ENCODE measurements around the gene PGM2L1. TPM values are rescaled to one million over a fixed set of nuclear protein-coding genes. Genes with fewer than 3 reads are reported as not detected.
"Not testable (repeated sequence)": the region's sequence is repeated elsewhere in the genome, so short reads cannot be mapped to it uniquely, and the experiment has no call there.

PGM2L1 gene
- total RNA-seq, 1 donor from 2014 or later: 20.5 TPM

DNA sequence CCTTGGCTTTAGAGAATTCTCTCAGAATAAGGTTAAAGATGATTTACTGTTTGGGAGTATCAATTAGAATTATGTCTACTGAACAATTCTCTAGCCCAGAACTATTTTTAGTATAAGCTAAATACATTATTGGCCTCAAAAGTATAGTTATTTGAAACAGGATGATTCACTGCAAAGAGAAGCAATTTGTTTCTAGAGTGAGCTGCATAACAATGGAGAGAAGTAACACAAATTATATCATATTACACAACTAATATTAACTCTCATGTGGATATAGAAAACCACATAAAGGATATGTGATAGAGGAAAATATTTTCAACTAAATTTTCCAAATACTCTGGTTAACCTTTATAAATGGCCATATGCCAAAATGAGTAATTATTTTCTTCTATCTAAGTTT lies 24.9 kb downstream of the PGM2L1 start:
- Mint-ChIP-seq H3K4me3 (ENCODE audit: low read depth) (no peak overlapping the region), H3K27ac (no peak overlapping the region)

DNA sequence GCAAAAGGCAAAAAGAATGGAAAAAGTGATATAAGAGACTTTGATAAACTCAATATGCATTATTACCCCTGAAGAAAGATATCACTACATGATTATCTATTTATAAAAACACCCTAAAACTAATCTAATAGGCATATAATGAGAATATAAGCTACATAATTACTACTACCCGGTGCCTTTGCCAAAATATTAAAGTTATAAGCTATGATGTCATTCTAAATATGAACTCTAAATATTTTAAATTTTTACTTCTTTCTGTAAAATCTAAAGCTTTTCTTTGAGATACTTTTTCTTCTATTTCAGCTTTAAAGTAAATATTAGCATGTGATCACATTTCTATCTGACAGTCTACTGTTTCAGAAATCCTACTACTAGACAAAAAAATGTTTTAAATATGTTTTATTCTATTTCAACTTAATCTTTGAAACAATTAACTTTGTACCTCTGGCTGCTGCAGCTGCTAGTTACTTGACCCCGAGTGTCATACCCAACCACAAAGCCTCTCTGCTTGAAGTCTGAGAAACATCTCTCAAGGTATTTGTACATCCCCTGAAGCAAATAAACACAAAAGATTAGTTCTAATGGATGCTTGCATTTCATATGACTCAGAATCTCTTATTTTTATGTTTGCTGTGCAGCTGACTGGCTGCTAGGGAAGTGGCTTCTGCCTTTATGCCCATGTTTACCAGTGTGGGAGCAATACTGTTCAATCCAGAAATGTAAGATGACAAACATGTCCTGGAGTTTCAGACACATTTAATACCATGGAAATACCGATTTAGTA lies 26.8 kb downstream of the PGM2L1 start:
- Mint-ChIP-seq H3K27ac (no peak overlapping the region), H3K4me3 (ENCODE audit: low read depth) (no peak overlapping the region), H3K36me3 (ENCODE audit: insufficient read depth) (peaks cover 5% of the 10 kb centered on the region), H3K9me3 (ENCODE audit: low read depth) (no peaks in the 10 kb centered on the region), H3K4me1 (ENCODE audit: low read depth) (no peaks in the 10 kb centered on the region), H3K27me3 (no peaks in the 10 kb centered on the region)
- no peak for DNase-seq (ENCODE audit: low spot score, unreplicated experiment)
- TF ChIP-seq, protein P1, sequence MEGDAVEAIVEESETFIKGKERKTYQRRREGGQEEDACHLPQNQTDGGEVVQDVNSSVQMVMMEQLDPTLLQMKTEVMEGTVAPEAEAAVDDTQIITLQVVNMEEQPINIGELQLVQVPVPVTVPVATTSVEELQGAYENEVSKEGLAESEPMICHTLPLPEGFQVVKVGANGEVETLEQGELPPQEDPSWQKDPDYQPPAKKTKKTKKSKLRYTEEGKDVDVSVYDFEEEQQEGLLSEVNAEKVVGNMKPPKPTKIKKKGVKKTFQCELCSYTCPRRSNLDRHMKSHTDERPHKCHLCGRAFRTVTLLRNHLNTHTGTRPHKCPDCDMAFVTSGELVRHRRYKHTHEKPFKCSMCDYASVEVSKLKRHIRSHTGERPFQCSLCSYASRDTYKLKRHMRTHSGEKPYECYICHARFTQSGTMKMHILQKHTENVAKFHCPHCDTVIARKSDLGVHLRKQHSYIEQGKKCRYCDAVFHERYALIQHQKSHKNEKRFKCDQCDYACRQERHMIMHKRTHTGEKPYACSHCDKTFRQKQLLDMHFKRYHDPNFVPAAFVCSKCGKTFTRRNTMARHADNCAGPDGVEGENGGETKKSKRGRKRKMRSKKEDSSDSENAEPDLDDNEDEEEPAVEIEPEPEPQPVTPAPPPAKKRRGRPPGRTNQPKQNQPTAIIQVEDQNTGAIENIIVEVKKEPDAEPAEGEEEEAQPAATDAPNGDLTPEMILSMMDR (IDR thresholded peaks at IDR 0.05; ENCODE audit: unreplicated experiment): no peak

More for the DNA sequence above, 24.9 kb downstream of the PGM2L1 start:
- no peaks in the 10 kb centered on the region for H3K9me3 Mint-ChIP-seq (ENCODE audit: low read depth)
- H3K27me3 Mint-ChIP-seq: no peaks in the 10 kb centered on the region
- peaks cover 5% of the 10 kb centered on the region for H3K36me3 Mint-ChIP-seq (ENCODE audit: insufficient read depth)
- TF ChIP-seq, protein P1 (IDR thresholded peaks at IDR 0.05; ENCODE audit: unreplicated experiment): no peak
- DNase-seq (ENCODE audit: low spot score, unreplicated experiment): no peak
- H3K4me1 Mint-ChIP-seq (ENCODE audit: low read depth): no peaks in the 10 kb centered on the region

DNA sequence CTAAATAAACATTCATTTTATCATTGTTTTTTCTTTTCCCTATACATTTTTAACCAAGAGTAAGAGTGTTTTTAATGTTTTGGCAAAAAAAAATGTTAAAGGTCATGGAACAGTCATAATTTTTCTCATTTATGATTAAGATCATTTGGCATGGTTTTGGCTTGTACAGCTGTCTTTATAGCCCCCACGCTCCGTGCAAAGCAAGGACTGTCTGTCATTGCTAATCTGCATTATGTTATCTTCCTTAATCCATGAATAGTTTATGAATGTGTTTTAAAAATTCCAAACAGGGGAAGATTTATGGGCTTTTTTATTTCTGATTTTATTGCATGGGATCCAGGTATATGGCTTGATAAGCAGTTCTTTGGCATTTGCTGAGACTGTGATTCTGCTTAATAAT lies 28.1 kb downstream of the PGM2L1 start:
- TF ChIP-seq, protein P1 (IDR thresholded peaks at IDR 0.05; ENCODE audit: unreplicated experiment): no peak
- H3K4me1 Mint-ChIP-seq (ENCODE audit: low read depth): no peaks in the 10 kb centered on the region
- peaks cover 10% of the 10 kb centered on the region for H3K36me3 Mint-ChIP-seq (ENCODE audit: insufficient read depth)
- DNase-seq (ENCODE audit: low spot score, unreplicated experiment): no peak
- H3K27ac Mint-ChIP-seq: no peak overlapping the region
- H3K27me3 Mint-ChIP-seq: no peaks in the 10 kb centered on the region
- no peaks in the 10 kb centered on the region for H3K9me3 Mint-ChIP-seq (ENCODE audit: low read depth)
- no peak overlapping the region for H3K4me3 Mint-ChIP-seq (ENCODE audit: low read depth)

DNA sequence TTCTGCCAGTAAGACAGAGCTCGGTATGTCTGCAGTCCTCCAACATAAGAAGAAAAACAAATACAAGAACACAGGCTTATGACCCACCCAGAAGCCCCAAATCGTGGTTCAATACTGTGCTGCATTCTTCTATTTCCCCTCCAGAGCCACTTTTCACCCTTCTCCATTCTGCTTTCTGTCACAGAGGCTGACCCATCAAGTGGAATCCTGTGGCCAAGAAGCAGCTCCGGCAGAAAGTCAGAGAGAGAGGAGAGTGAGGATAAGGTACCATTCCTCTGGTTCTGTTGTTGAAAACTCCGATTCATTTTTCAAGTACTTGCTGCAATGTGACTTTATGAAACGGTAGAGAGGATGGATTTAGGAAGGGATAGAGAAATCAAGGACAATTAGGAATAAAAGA lies 30.4 kb downstream of the PGM2L1 start:
- no peak for DNase-seq (ENCODE audit: low spot score, unreplicated experiment)
- H3K27me3 Mint-ChIP-seq: no peaks in the 10 kb centered on the region

DNA sequence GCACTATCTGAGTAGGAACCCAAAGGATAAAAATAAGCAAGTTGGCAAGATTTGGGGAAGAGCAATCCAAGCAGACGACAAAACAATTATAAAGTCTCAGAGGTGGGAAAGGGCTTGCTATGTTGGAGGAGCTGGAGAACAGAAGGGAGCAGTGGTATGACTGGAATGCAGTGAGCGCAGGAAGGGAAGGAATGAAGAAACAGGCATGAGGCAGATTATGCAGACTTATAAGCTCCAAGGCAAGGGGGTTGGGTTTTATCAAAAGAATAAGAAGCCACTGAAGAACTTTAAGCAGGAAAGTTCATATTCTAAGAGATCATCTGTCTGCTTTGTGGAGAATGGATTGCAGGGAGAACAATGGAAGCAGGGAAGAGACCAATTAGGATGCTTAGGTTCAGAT lies 31.7 kb downstream of the PGM2L1 start:
- H3K27me3 Mint-ChIP-seq: no peaks in the 10 kb centered on the region
- H3K27ac Mint-ChIP-seq: no peak overlapping the region
- no peak for DNase-seq (ENCODE audit: low spot score, unreplicated experiment)

More for the DNA sequence above, 30.4 kb downstream of the PGM2L1 start:
- H3K9me3 Mint-ChIP-seq (ENCODE audit: low read depth): no peaks in the 10 kb centered on the region
- peaks cover 13% of the 10 kb centered on the region for H3K36me3 Mint-ChIP-seq (ENCODE audit: insufficient read depth)
- H3K4me3 Mint-ChIP-seq (ENCODE audit: low read depth): no peak overlapping the region
- TF ChIP-seq, protein P1 (IDR thresholded peaks at IDR 0.05; ENCODE audit: unreplicated experiment): no peak
- H3K4me1 Mint-ChIP-seq (ENCODE audit: low read depth): no peaks in the 10 kb centered on the region
- no peak overlapping the region for H3K27ac Mint-ChIP-seq

DNA sequence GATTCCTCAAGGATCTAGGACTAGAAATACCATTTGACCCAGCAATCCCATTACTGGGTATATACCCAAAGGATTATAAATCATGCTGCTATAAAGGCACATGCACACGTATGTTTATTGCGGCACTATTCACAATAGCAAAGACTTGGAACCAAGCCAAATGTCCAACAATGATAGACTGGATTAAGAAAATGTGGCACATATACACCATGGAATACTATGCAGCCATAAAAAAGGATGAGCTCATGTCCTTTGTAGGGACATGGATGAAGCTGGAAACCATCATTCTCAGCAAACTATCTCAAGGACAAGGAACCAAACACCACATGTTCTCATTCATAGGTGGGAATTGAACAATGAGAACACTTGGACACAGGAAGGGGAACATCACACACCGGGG lies 32.4 kb downstream of the PGM2L1 start:
- DNase-seq (ENCODE audit: low spot score, unreplicated experiment); H3K27ac Mint-ChIP-seq; H3K4me1 Mint-ChIP-seq (ENCODE audit: low read depth); H3K27me3 Mint-ChIP-seq; H3K4me3 Mint-ChIP-seq (ENCODE audit: low read depth); H3K9me3 Mint-ChIP-seq (ENCODE audit: low read depth): not testable (repeated sequence)
- H3K36me3 Mint-ChIP-seq (ENCODE audit: insufficient read depth): peaks cover 33% of the 10 kb centered on the region

More for the DNA sequence above, 31.7 kb downstream of the PGM2L1 start:
- no peaks in the 10 kb centered on the region for H3K4me1 Mint-ChIP-seq (ENCODE audit: low read depth)
- TF ChIP-seq, protein P1 (IDR thresholded peaks at IDR 0.05; ENCODE audit: unreplicated experiment): no peak
- H3K9me3 Mint-ChIP-seq (ENCODE audit: low read depth): peaks cover 7% of the 10 kb centered on the region
- peaks cover 25% of the 10 kb centered on the region for H3K36me3 Mint-ChIP-seq (ENCODE audit: insufficient read depth)
- H3K4me3 Mint-ChIP-seq (ENCODE audit: low read depth): no peak overlapping the region

All from progenitor cell of endocrine pancreas (in vitro differentiated cells).